Gastroesophageal sphincter (tissue), 4 donors: ENCODE results near the gene MMP11. TPM values are rescaled to one million over a fixed set of nuclear protein-coding genes. Genes with fewer than 3 reads are reported as not detected.

Experiments
- ATAC-seq: fragments of 150-250 bp; one replicate; pipeline ENCODE4 v1.9.1; 2016; ENCODE audit warnings: mild to moderate bottlenecking, moderate library complexity
- H3K27ac ChIP-seq, 4 donors: fragments of 200-600 bp; sonication (generic) in 3 of 4; 1 replicate in 3 of 4; 2 replicates in 1 of 4; pipeline ENCODE4 v1.5.1; 2016 to 2019
- H3K27me3 ChIP-seq: fragments of 200-600 bp; sonication (generic); one replicate; pipeline ENCODE4 v1.5.1; 2019
- H3K36me3 ChIP-seq, 2 donors: fragments of 200-600 bp; sonication (generic); one replicate each; pipeline ENCODE4 v1.5.1; 2019; ENCODE audit warnings: control low read depth in 1 of 2
- H3K4me1 ChIP-seq, 3 donors: fragments of 200-600 bp; sonication (generic); 1 replicate in 2 of 3; 2 replicates in 1 of 3; pipeline ENCODE4 v1.5.1; 2016 to 2019; ENCODE audit warnings: control low read depth in 2 of 3
- H3K4me3 ChIP-seq, 2 donors: fragments of 200-600 bp; sonication (generic); one replicate each; pipeline ENCODE4 v1.5.1; 2019; ENCODE audit warnings: mild to moderate bottlenecking in 1 of 2, moderate library complexity in 1 of 2
- H3K9me3 ChIP-seq, 3 donors: fragments of 200-600 bp; sonication (generic); one replicate each; pipeline ENCODE4 v1.5.1; 2017 to 2019; ENCODE audit warnings: control low read depth in 2 of 3
- EP300 ChIP-seq: sonication (generic); formaldehyde crosslinking; IDR thresholded peaks from one replicate; pipeline ENCODE4 v1.6.1; 2017; ENCODE audit warnings: antibody characterized with exemption, mild to moderate bottlenecking
- POLR2A ChIP-seq, 2 donors: fragments of 450-650 bp; IDR thresholded peaks; one replicate each; pipeline ENCODE4 v1.6.1; 2017; ENCODE audit warnings: antibody characterized with exemption in 2 of 2, mild to moderate bottlenecking in 2 of 2, moderate library complexity in 1 of 2
- POLR2AphosphoS5 ChIP-seq: sonication (generic); formaldehyde crosslinking; IDR thresholded peaks from one replicate; pipeline ENCODE4 v1.6.1; 2017; ENCODE audit warnings: antibody characterized with exemption
- WGBS, 2 donors: methylation state at CpG; one replicate each; pipeline ENCODE4 v1.1.5; 2018; ENCODE audit warnings: low coverage in 1 of 2; 5-methylcytosine and 5-hydroxymethylcytosine counted together
- total RNA-seq, 4 donors: library from RNA; depleted of rRNA; stranded (reverse); fragments of >200 nt; gene quantifications; one replicate each; pipeline ENCODE4 v1.1.0, GENCODE V29; 2016
- TF ChIP-seq, protein P1 (sequence below), 4 experiments: fragments of 200-600 bp in 2 of 4; fragments of 450-650 bp in 2 of 4; sonication (generic) in 1 of 4; IDR thresholded peaks; one replicate each; pipeline ENCODE4 v1.5.1; 2017 to 2019; ENCODE audit warnings: antibody characterized with exemption in 4 of 4, mild to moderate bottlenecking in 2 of 4, moderate library complexity in 2 of 4

The MMP11 gene
- total RNA-seq, 4 donors from 2014 or later = 2.3 to 11.0 (median 9.7) TPM

DNA sequence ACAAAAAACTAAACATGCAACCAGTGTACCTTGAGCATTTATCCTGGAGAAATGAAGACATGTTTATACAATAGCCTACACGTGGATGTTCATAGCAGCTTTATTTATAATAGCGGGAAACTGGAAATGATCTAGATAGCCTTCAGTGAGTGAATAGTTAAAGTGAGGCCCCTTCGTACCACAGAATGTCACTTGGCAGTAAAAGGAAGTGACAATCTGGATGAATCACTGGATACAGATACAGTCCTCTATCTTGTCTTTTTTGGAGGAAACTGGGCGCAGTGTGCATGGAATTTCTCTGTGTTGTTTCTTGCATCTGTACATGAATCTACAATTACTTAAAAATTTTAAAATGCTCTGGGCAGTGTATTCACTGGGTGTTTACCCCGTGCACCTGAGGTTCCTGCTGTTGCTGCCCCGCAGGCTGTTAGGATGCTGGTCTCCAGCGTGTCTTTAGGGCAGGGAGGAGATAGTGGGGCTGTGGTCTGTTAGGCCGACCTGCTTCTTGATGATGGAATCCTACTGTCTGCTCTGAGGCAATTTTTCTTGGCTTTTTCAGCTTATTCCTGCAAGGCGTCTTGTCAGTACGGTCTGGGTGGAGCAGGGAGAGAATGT, 43.0 kb downstream of the MMP11 start:
- peaks cover 0 to 90% of the 10 kb centered on the region in 2 donors for H3K36me3 ChIP-seq
- no peaks in the 10 kb centered on the region for H3K27me3 ChIP-seq
- 64 to 70% methylated on average over 7 to 10 of the region's 10 CpGs for WGBS, 2 donors
- H3K9me3 ChIP-seq = no peaks in the 10 kb centered on the region
- ATAC-seq = no peak
- TF ChIP-seq, protein P1, sequence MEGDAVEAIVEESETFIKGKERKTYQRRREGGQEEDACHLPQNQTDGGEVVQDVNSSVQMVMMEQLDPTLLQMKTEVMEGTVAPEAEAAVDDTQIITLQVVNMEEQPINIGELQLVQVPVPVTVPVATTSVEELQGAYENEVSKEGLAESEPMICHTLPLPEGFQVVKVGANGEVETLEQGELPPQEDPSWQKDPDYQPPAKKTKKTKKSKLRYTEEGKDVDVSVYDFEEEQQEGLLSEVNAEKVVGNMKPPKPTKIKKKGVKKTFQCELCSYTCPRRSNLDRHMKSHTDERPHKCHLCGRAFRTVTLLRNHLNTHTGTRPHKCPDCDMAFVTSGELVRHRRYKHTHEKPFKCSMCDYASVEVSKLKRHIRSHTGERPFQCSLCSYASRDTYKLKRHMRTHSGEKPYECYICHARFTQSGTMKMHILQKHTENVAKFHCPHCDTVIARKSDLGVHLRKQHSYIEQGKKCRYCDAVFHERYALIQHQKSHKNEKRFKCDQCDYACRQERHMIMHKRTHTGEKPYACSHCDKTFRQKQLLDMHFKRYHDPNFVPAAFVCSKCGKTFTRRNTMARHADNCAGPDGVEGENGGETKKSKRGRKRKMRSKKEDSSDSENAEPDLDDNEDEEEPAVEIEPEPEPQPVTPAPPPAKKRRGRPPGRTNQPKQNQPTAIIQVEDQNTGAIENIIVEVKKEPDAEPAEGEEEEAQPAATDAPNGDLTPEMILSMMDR (IDR thresholded peaks at IDR 0.05) = no peak
- TF ChIP-seq EP300 (no peak), POLR2A (IDR thresholded peaks at IDR 0.05) (no peak), POLR2AphosphoS5 (no peak)
- no peak overlapping the region for H3K4me3 ChIP-seq
- H3K27ac ChIP-seq = no peak overlapping the region
- no peaks in the 10 kb centered on the region for H3K4me1 ChIP-seq

GRCh38 chr22:23816156-23816976, 43.7 kb downstream of the MMP11 start:
- Histone ChIP-seq H3K36me3 (peaks cover 0 to 90% of the 10 kb centered on the region in 2 donors), H3K27ac (no peak overlapping the region), H3K4me3 (no peak overlapping the region), H3K9me3 (no peaks in the 10 kb centered on the region), H3K4me1 (no peaks in the 10 kb centered on the region), H3K27me3 (no peaks in the 10 kb centered on the region)
- WGBS, 2 donors = 90% methylated on average over 8 to 10 of the region's 18 CpGs
- ATAC-seq = no peak
- TF ChIP-seq EP300 (no peak), POLR2A (IDR thresholded peaks at IDR 0.05) (no peak), POLR2AphosphoS5 (no peak)
- TF ChIP-seq, protein P1 (IDR thresholded peaks at IDR 0.05) = no peak

GRCh38 chr22:23817146-23817545, 44.5 kb downstream of the MMP11 start:
- no peak for ATAC-seq
- Histone ChIP-seq H3K4me3 (no peak overlapping the region), H3K27me3 (no peaks in the 10 kb centered on the region), H3K4me1 (no peaks in the 10 kb centered on the region), H3K36me3 (peaks cover 0 to 92% of the 10 kb centered on the region in 2 donors), H3K9me3 (no peaks in the 10 kb centered on the region), H3K27ac (no peak overlapping the region)
- WGBS, 2 donors = 89 to 96% methylated on average over 5 of the region's 6 CpGs
- TF ChIP-seq, protein P1 (IDR thresholded peaks at IDR 0.05) = no peak
- TF ChIP-seq POLR2AphosphoS5 = no peak
- no peak for TF ChIP-seq EP300
- TF ChIP-seq POLR2A (IDR thresholded peaks at IDR 0.05) = no peak

GRCh38 chr22:23818541-23818940, 45.9 kb downstream of the MMP11 start:
- WGBS, 2 donors = 80 to 86% methylated on average over 1 to 2 of the region's 2 CpGs
- Histone ChIP-seq H3K4me1 (no peaks in the 10 kb centered on the region), H3K36me3 (peaks cover 0 to 96% of the 10 kb centered on the region in 2 donors), H3K4me3 (no peak overlapping the region), H3K9me3 (no peaks in the 10 kb centered on the region), H3K27me3 (no peaks in the 10 kb centered on the region), H3K27ac (no peak overlapping the region)
- ATAC-seq = no peak
- TF ChIP-seq, protein P1 (IDR thresholded peaks at IDR 0.05) = no peak
- TF ChIP-seq EP300 = no peak
- no peak for TF ChIP-seq POLR2A (IDR thresholded peaks at IDR 0.05)
- TF ChIP-seq POLR2AphosphoS5 = no peak

DNA sequence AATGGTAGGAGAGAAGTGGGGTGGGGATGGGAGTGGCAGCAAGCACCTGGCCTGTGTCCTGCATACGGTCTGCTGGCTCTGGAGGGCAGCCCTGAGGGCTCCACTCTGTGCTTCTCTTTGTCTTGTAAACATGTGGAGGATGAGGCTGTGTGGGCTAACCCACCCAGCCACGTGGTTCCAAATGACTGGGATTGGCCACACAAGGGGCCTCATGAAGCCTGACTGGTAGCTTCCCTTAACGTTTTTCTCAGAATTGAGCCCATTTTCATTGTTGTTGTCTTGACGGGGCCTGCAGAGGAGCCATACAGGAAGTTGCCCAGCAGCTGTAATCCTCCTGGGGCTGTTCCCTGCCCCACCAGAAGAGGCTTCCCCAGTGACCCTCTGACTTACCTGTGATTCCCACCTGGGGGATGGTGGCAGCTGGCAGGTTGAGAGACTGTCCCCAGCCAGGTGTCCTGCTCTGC, 48.1 kb downstream of the MMP11 start:
- no peak for ATAC-seq
- TF ChIP-seq POLR2A (IDR thresholded peaks at IDR 0.05) = no peak
- TF ChIP-seq, protein P1 (IDR thresholded peaks at IDR 0.05) = no peak
- TF ChIP-seq EP300 = no peak
- TF ChIP-seq POLR2AphosphoS5 = no peak
- H3K27ac ChIP-seq = no peak overlapping the region
- H3K27me3 ChIP-seq = no peaks in the 10 kb centered on the region
- no peak overlapping the region for H3K4me3 ChIP-seq
- H3K36me3 ChIP-seq = peaks cover 0 to 99% of the 10 kb centered on the region in 2 donors
- no peaks in the 10 kb centered on the region for H3K4me1 ChIP-seq
- 50 to 67% methylated on average over 1 to 2 of the region's 4 CpGs for WGBS, 2 donors
- no peaks in the 10 kb centered on the region for H3K9me3 ChIP-seq
